ENCODE measurements around the gene MELK.

MELK gene

DNA sequence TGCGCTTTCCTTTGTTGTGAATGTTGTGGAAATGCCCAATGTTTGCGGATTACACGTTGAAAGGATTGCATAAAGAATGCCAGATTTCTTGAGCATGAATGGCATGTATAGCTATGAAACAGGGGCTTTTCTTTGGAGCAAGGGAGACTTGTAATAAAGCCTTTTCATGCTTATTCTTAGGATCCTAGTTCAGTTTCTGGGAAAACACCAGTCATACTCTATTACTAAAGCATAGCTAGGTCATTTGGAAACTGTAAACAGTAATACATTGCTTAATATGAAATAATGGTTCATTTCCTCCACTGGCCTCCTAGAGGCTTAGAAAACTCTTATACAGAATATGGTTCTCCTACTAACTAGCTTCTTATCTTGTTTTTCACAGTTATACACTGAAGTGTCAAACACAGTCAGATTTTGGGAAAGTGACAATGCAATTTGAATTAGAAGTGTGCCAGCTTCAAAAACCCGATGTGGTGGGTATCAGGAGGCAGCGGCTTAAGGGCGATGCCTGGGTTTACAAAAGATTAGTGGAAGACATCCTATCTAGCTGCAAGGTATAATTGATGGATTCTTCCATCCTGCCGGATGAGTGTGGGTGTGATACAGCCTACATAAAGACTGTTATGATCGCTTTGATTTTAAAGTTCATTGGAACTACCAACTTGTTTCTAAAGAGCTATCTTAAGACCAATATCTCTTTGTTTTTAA lies 104.2 kb downstream of the MELK start:
- Histone ChIP-seq H3K27me3 (ENCODE audit: control insufficient read depth, insufficient read depth, low read length) (no peaks in the 10 kb centered on the region), H3K4me3 (ENCODE audit: low read length) (no peak overlapping the region), H3K4me2 (ENCODE audit: low read length) (no peak overlapping the region), H3K4me1 (ENCODE audit: control insufficient read depth, insufficient read depth, low read length) (no peaks in the 10 kb centered on the region), H3K36me3 (ENCODE audit: insufficient read depth, low read length) (peaks cover 41% of the 10 kb centered on the region), H3K9me3 (replicated peaks; ENCODE audit: low read length) (no peaks in the 10 kb centered on the region), H3K9ac (ENCODE audit: low read depth, low read length) (no peak overlapping the region)

DNA sequence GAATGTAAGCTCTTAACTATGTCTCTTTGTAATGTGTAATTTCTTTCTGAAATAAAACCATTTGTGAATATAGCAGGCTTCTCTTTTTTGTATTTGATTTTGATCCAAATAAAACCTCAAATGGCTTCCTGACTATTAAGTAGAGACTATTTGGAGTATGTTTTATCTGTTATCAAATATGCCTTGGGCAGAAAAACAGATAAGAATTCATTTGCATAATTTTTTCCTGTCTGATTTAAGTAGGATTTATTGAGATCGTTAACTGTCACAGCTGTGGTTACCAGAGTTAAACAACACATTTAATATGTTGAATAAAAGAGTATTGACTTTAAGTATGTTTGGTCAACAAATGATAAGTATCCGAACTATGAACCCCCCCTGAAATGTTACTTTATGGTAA lies 104.9 kb downstream of the MELK start:
- no peaks in the 10 kb centered on the region for H3K9me3 ChIP-seq (replicated peaks; ENCODE audit: low read length)
- H3K27me3 ChIP-seq (ENCODE audit: control insufficient read depth, insufficient read depth, low read length), result no peaks in the 10 kb centered on the region
- H3K4me1 ChIP-seq (ENCODE audit: control insufficient read depth, insufficient read depth, low read length), result no peaks in the 10 kb centered on the region
- peaks cover 41% of the 10 kb centered on the region for H3K36me3 ChIP-seq (ENCODE audit: insufficient read depth, low read length)
- no peak overlapping the region for H3K4me2 ChIP-seq (ENCODE audit: low read length)
- no peak overlapping the region for H3K9ac ChIP-seq (ENCODE audit: low read depth, low read length)
- H3K4me3 ChIP-seq (ENCODE audit: low read length), result no peak overlapping the region

DNA sequence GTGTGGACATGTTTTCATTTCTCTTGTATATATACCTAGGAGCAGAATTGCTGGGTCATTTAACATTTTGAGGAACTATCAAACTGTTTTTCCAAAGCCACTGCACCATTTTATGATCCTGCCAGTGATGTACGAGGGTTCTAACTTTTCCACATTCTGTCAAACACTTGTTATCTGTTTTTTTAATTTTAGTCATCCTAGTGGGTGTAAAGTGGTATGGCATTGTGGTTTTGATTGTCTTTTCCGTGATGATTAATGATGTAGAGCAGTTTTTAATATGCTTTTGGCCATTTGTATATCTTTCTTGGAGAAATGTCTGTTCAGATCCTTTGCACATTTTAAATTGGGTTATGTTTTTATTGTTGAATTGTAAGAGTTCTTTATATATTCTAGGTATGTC lies 107.0 kb downstream of the MELK start:
- no peaks in the 10 kb centered on the region for H3K27me3 ChIP-seq (ENCODE audit: control insufficient read depth, insufficient read depth, low read length)
- H3K4me3 ChIP-seq (ENCODE audit: low read length), result no peak overlapping the region
- no peaks in the 10 kb centered on the region for H3K4me1 ChIP-seq (ENCODE audit: control insufficient read depth, insufficient read depth, low read length)
- no peak overlapping the region for H3K4me2 ChIP-seq (ENCODE audit: low read length)
- no peaks in the 10 kb centered on the region for H3K9me3 ChIP-seq (replicated peaks; ENCODE audit: low read length)
- H3K36me3 ChIP-seq (ENCODE audit: insufficient read depth, low read length), result peaks cover 25% of the 10 kb centered on the region
- H3K9ac ChIP-seq (ENCODE audit: low read depth, low read length), result no peak overlapping the region

- H3K36me3 ChIP-seq (ENCODE audit: insufficient read depth, low read length), result no peaks in the 10 kb centered on the region
- no peak overlapping the region for H3K9ac ChIP-seq (ENCODE audit: low read depth, low read length)
- H3K4me3 ChIP-seq (ENCODE audit: low read length), result no peak overlapping the region
- H3K4me1 ChIP-seq (ENCODE audit: control insufficient read depth, insufficient read depth, low read length), result no peaks in the 10 kb centered on the region
- no peaks in the 10 kb centered on the region for H3K9me3 ChIP-seq (replicated peaks; ENCODE audit: low read length)
- no peak overlapping the region for H3K4me2 ChIP-seq (ENCODE audit: low read length)
- no peaks in the 10 kb centered on the region for H3K27me3 ChIP-seq (ENCODE audit: control insufficient read depth, insufficient read depth, low read length)
These were observed 113.8 kb downstream of the MELK start for GRCh38 chr9:36686471-36686870.

GRCh38 chr9:36690412-36691168 lies 117.9 kb downstream of the MELK start:
- Histone ChIP-seq H3K27me3 (ENCODE audit: control insufficient read depth, insufficient read depth, low read length) (peaks cover 5% of the 10 kb centered on the region), H3K36me3 (ENCODE audit: insufficient read depth, low read length) (no peaks in the 10 kb centered on the region), H3K9me3 (replicated peaks; ENCODE audit: low read length) (no peaks in the 10 kb centered on the region), H3K4me2 (ENCODE audit: low read length) (no peak overlapping the region), H3K4me1 (ENCODE audit: control insufficient read depth, insufficient read depth, low read length) (no peaks in the 10 kb centered on the region), H3K9ac (ENCODE audit: low read depth, low read length) (no peak overlapping the region), H3K4me3 (ENCODE audit: low read length) (no peak overlapping the region)

DNA sequence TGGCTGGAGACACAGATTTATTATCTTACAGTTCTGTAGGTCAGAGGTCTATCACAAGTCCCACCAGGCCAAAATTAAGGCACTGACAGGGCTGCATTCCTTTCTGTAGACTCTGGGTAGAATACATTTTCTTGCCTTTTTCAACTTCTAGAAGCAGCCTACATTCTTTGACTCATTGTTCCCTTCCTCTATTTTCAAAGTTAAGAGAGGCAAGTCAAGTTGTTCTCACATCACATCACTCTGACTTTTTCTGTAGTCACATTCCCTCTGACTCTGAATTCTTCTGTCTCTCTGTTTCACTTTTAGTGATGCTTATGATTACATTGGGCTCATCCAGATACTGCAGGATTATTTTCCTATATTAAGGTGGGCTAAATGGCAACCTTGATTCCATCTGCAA lies 119.0 kb downstream of the MELK start:
- Histone ChIP-seq H3K4me2 (ENCODE audit: low read length) (no peak overlapping the region), H3K9ac (ENCODE audit: low read depth, low read length) (no peak overlapping the region), H3K9me3 (replicated peaks; ENCODE audit: low read length) (no peaks in the 10 kb centered on the region), H3K4me1 (ENCODE audit: control insufficient read depth, insufficient read depth, low read length) (no peaks in the 10 kb centered on the region), H3K4me3 (ENCODE audit: low read length) (no peak overlapping the region), H3K27me3 (ENCODE audit: control insufficient read depth, insufficient read depth, low read length) (peaks cover 12% of the 10 kb centered on the region), H3K36me3 (ENCODE audit: insufficient read depth, low read length) (no peaks in the 10 kb centered on the region)

DNA sequence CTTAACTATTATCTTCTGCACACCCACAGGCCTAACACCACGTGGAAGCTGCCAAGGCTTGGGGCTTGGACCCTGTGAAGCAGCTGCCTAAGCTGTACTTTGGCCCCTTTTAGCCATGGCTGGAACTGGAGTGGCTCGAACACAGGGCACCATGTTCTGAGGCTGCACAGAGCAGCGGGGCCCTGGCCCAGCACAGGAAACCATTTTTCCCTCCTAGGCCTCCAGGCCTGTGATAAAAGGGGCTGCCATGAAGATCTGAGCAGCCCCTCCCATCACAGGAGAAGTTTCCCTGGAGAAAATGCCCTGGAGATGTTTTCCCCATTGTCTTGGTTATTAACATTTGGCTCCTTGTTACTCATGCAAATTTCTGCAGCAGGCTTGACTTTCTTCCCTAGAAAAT lies 126.3 kb downstream of the MELK start:
- no peak overlapping the region for H3K4me2 ChIP-seq (ENCODE audit: low read length)
- no peaks in the 10 kb centered on the region for H3K36me3 ChIP-seq (ENCODE audit: insufficient read depth, low read length)
- no peaks in the 10 kb centered on the region for H3K9me3 ChIP-seq (replicated peaks; ENCODE audit: low read length)
- no peaks in the 10 kb centered on the region for H3K4me1 ChIP-seq (ENCODE audit: control insufficient read depth, insufficient read depth, low read length)
- H3K9ac ChIP-seq (ENCODE audit: low read depth, low read length), result no peak overlapping the region
- H3K27me3 ChIP-seq (ENCODE audit: control insufficient read depth, insufficient read depth, low read length), result peaks cover 48% of the 10 kb centered on the region
- H3K4me3 ChIP-seq (ENCODE audit: low read length), result no peak overlapping the region

- H3K9ac ChIP-seq (ENCODE audit: low read depth, low read length), result no peak overlapping the region
- H3K9me3 ChIP-seq (replicated peaks; ENCODE audit: low read length), result no peaks in the 10 kb centered on the region
- H3K4me1 ChIP-seq (ENCODE audit: control insufficient read depth, insufficient read depth, low read length), result no peaks in the 10 kb centered on the region
- no peaks in the 10 kb centered on the region for H3K36me3 ChIP-seq (ENCODE audit: insufficient read depth, low read length)
- H3K4me2 ChIP-seq (ENCODE audit: low read length), result no peak overlapping the region
- peaks cover 50% of the 10 kb centered on the region for H3K27me3 ChIP-seq (ENCODE audit: control insufficient read depth, insufficient read depth, low read length)
- no peak overlapping the region for H3K4me3 ChIP-seq (ENCODE audit: low read length)
These were observed 131.5 kb downstream of the MELK start for GRCh38 chr9:36704148-36704547.

DNA sequence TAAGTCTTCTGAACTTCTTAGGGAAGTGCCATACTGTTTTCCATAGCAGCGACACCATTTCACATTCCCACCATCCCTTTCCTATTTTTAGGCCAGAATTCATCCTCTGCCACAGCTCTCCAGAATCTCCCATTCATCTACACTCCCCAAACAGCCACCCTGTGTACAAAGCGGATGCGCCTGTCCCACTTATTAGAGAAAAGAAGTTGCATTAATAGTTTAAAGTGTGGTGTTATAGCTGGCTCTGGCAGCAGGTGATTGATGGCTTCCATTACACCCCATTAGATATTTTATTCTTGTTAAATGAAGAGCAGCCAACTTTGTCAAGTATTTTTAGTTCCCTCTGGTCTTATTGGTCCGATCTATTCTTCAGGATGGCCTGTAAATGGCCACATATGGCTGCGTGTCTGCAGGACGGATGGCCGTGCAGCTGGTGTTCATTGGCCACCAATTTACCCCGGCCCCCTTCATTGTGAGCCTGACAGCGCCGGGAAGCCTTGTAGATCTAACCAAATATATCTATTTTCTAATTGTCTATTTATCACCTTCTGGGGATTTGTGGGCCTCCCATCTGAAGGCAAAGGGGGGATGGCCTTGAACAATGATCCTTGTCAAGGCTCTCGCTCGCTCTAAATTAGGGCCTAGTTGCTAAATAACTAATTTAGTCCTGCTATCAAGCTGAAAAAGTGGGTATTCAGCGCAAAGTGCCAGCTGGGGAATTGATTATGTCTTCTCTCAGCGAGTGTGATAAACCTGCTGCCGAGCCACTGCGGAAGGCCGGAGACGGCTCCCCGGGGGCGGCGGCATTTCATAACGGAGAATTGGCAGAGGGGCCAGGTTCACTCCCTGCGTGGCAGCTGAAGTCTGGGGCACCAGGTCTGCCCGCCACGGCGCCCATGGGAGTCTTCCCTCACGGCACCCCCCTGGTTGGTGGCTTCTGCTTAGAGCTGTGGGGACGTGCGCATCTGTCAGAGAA lies 141.1 kb downstream of the MELK start:
- H3K4me1 ChIP-seq (ENCODE audit: control insufficient read depth, insufficient read depth, low read length), result no peaks in the 10 kb centered on the region
- H3K9ac ChIP-seq (ENCODE audit: low read depth, low read length), result no peak overlapping the region
- no peaks in the 10 kb centered on the region for H3K9me3 ChIP-seq (replicated peaks; ENCODE audit: low read length)
- peaks cover 62% of the 10 kb centered on the region for H3K27me3 ChIP-seq (ENCODE audit: control insufficient read depth, insufficient read depth, low read length)
- no peak overlapping the region for H3K4me3 ChIP-seq (ENCODE audit: low read length)
- H3K4me2 ChIP-seq (ENCODE audit: low read length), result no peak overlapping the region
- H3K36me3 ChIP-seq (ENCODE audit: insufficient read depth, low read length), result no peaks in the 10 kb centered on the region

- no peak overlapping the region for H3K9ac ChIP-seq (ENCODE audit: low read depth, low read length)
- no peak overlapping the region for H3K4me3 ChIP-seq (ENCODE audit: low read length)
- no peaks in the 10 kb centered on the region for H3K36me3 ChIP-seq (ENCODE audit: insufficient read depth, low read length)
- no peak overlapping the region for H3K4me2 ChIP-seq (ENCODE audit: low read length)
- H3K9me3 ChIP-seq (replicated peaks; ENCODE audit: low read length), result no peaks in the 10 kb centered on the region
- H3K27me3 ChIP-seq (ENCODE audit: control insufficient read depth, insufficient read depth, low read length), result peaks cover 60% of the 10 kb centered on the region
- H3K4me1 ChIP-seq (ENCODE audit: control insufficient read depth, insufficient read depth, low read length), result no peaks in the 10 kb centered on the region
These were observed 143.8 kb downstream of the MELK start for GRCh38 chr9:36716496-36716895.

DNA sequence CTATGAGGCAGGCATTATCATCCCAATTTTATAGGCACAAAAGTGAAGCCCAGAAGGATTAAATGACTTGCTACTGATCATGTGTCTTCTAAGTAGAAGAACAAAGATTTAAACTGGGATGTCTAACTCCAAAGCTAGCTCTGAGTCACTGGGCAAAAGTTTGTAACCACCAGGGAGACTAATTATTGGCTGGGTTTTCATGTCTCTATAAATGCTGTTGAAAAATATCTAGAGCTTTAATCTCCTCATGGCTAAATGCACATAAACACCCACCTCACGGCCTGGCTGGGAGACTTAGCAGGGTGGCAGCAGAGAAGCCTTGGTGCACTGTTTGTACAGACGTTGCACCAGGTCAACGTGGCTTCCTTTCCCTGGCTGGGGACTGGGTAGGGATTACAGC lies 144.6 kb downstream of the MELK start:
- H3K4me1 ChIP-seq (ENCODE audit: control insufficient read depth, insufficient read depth, low read length), result no peaks in the 10 kb centered on the region
- peaks cover 59% of the 10 kb centered on the region for H3K27me3 ChIP-seq (ENCODE audit: control insufficient read depth, insufficient read depth, low read length)
- no peaks in the 10 kb centered on the region for H3K36me3 ChIP-seq (ENCODE audit: insufficient read depth, low read length)
- H3K4me2 ChIP-seq (ENCODE audit: low read length), result no peak overlapping the region
- H3K9ac ChIP-seq (ENCODE audit: low read depth, low read length), result no peak overlapping the region
- no peaks in the 10 kb centered on the region for H3K9me3 ChIP-seq (replicated peaks; ENCODE audit: low read length)
- no peak overlapping the region for H3K4me3 ChIP-seq (ENCODE audit: low read length)
